GM21825 (cell line): ENCODE results near the gene ART3.

ENCODE experiments used
- ATAC-seq: cut with Tn5 transposase; IDR thresholded peaks from one replicate; pipeline ENCODE4 v1.9.1; 2021; ENCODE audit warnings: mild to moderate bottlenecking, moderate library complexity; ENCODE audit not compliant: unreplicated experiment

Gene ART3

DNA sequence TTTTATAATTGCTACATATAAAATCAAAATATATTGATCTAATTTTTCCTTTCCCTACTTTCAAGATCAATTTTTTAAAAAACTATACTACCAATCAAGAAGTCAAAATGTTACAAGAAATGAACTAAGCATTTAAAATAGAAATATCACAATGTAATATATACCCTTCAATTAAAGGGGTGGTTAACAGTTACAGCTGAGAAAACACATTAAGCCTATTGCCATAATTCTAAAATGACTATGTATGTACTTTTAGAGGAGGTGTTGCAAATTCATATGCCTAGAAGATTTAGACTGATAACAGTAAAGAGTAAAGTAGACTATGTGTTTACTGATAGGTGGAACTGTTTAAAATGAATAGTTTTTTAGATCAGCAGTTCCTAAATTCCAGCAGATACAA lies 70.0 kb downstream of the ART3 start:
- ATAC-seq = no peak

DNA sequence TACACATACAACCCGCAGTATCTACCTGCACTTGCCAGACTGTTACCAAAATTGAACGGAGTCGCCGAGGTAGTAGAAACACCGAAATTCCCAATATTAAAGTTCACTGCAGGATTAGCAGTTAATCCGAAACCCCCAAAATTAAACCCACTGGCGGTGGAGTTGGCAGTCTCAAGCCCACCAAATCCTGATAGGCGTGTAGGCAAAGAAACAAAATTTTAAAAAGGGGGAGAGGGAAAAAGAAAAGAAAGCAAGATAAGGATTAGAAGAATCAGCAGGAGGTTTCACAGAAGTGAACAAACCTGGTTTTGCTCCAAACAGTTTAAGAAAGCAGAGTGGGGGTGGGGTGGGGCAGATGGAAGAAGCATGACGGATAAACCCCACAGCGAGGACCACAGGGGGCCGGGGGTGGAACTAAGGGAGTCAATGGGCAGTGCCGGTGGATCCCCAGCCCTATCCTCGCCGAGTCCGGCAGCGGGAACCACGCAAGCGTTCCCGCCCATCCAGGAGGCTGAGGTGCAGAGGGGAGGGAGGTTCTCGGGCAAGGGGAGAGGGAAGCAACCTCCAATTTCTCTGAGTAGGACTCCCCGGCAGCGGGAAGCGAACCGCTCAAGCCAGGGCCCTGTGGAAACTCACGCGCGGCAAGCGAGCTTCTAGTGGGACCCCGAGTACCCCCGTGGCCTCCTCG lies 73.1 kb downstream of the ART3 start:
- peak; percentile 49 for ATAC-seq

DNA sequence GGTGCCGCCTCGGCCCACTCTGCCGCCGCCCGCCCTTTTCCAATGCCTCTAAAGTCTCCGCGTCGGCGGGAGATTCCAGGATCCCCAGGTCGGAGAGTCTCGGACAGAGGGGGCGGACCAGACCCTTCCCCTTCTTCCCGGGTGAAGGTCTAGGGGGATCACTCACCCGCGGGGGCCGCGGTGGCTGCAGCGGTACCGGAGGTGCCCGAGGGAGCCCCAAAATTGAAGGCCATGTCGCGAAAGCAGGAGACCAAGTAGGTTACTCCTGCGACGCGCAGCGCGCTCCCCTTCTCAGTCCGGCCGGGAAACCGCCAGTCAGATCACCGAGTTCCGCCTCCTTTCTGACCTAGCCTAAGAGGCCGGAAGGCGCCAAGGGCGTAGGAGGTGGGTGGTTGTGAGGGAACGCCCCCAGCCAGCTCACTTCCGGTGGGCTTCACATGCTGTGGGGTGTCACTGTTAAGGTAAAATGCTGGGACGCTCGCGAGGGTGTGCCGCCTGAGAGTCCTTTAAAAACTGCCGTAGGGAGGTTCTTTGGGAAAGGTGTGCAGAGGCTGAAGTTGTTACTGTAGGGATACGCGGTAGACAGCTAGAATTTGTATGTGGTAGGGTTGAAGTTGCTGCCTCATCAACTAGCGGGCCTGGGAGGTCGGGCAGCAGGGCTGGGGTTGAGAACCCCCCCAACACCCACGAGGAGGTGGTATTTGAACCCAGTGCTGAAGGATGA lies 73.8 kb downstream of the ART3 start, which contains the start of gene NUP54:
TSS of gene NUP54 (minus strand) at position 256 of the 724 bp plus-strand sequence. CDS start at position 233, 23 bp downstream.
- peak; percentile 99 for ATAC-seq

DNA sequence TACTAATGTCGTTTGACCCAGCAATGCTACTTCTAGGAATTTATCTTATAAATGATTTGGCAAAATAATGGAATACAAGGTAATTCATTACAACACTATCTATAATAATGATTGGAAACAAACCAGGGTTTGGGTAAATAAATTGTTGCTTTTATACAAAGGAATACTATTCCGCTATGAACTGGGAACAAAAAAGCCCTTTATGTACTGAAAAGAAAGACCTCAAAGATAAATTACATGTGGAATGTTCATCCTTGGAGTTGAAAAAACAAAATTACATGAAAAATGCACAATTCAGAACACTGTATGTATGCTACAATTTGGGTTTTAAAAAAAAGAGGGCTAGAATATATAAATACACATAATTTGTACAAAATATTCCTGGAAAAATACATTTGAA lies 78.8 kb downstream of the ART3 start:
- no peak for ATAC-seq

DNA sequence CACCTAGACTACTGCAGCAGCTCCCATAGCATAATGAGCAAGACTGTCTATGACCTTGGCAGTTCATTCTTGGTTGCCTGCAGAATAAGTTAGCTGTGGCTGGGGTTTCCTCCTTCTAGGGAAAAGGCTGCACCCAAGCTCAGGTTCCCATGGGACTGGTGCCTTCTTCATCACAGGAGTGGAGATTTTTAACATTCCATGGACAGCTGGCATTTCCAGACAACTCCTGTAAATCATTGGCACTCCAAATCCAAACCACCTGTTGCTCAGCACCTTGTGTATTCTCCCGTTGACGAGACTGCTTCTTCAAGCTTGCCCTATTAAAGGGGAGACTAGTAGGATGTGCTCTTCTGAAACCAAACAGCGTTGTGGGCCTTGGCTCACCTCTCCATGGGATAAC lies 81.5 kb downstream of the ART3 start:
- no peak for ATAC-seq

DNA sequence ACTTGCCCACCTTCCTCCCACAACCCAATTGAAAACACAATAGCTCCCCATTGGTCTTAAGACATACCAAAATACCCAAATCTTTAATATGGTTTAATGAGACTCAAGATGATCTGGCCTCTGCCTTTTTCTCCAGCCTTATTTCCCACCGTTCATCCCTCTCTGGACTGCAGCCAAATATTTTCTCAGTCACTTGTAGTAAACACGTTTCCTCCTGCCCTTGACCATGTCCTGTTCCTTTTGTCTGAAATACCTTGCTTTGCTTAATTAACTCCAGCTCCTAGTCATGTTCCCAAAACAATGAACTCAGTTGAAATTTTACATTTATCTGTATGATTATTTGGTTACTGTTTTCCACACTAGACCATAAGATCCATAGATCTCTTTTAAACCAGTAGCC lies 82.1 kb downstream of the ART3 start:
- no peak for ATAC-seq

DNA sequence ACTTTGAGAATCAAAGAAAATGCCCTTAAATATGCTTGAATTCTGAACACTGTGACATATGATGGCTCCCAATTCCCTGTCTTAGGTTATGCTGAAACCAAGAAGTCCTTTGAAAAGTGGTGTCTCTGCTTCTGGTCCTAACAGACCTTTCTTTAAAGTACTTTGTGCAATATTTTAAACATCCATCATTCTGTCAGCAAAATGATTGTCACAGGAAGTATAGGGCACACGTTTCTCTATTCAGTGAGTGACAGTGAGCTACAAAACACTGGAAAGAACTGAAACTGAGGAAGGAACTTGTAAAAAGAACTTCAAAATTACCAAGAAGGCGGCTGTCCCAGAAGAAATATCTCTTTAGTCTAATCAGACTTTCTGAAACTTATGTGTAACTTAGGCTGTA lies 85.8 kb downstream of the ART3 start:
- no peak for ATAC-seq
